HG03064 (cell line): Measurements from ENCODE around the gene FAM234A.
"Not testable (repeated sequence)": the region's sequence is repeated elsewhere in the genome, so short reads cannot be mapped to it uniquely, and the experiment has no call there.

Experiments used
- ATAC-seq: cut with Tn5 transposase; IDR thresholded peaks from one replicate; pipeline ENCODE4 v1.9.1; 2021; ENCODE audit warnings: low read depth; ENCODE audit not compliant: unreplicated experiment

FAM234A gene

GRCh38 chr16:264440-264951, 29.9 kb downstream of the FAM234A start:
- ATAC-seq = no peak

GRCh38 chr16:265002-265529, 30.4 kb downstream of the FAM234A start:
- no peak for ATAC-seq

GRCh38 chr16:265711-266110, 31.1 kb downstream of the FAM234A start:
- no peak for ATAC-seq

GRCh38 chr16:266258-267164, 31.9 kb downstream of the FAM234A start:
- no peak for ATAC-seq

GRCh38 chr16:267562-267961, 32.9 kb downstream of the FAM234A start:
- not testable (repeated sequence) for ATAC-seq

- no peak for ATAC-seq
These were observed 33.8 kb downstream of the FAM234A start for GRCh38 chr16:268141-269053.

GRCh38 chr16:269061-269796, 34.6 kb downstream of the FAM234A start:
- ATAC-seq = no peak

GRCh38 chr16:270381-271255, 36.0 kb downstream of the FAM234A start:
- no peak for ATAC-seq

GRCh38 chr16:272633-273546, 38.3 kb downstream of the FAM234A start:
- no peak for ATAC-seq

GRCh38 chr16:273547-274421, 39.2 kb downstream of the FAM234A start:
- ATAC-seq = no peak

GRCh38 chr16:275041-275641, 40.5 kb downstream of the FAM234A start:
- ATAC-seq = no peak

GRCh38 chr16:275786-276232, 41.2 kb downstream of the FAM234A start, which contains the start of gene RGS11:
RGS11 (minus strand) TSS chr16:275944; CDS start chr16:275911, 33 bp downstream.
- ATAC-seq = no peak

GRCh38 chr16:276426-277077, 41.9 kb downstream of the FAM234A start:
- ATAC-seq = no peak

- ATAC-seq = no peak
These were observed 44.3 kb downstream of the FAM234A start for GRCh38 chr16:278863-279366.

- ATAC-seq = no peak
These were observed 44.9 kb downstream of the FAM234A start for GRCh38 chr16:279531-279930.

GRCh38 chr16:280005-280460, 45.4 kb downstream of the FAM234A start:
- ATAC-seq = no peak
